Measurements from ENCODE around the gene CELA2A. TPM values are rescaled to one million over a fixed set of nuclear protein-coding genes. Genes with fewer than 3 reads are reported as not detected.
"Not testable (repeated sequence)": the region's sequence is repeated elsewhere in the genome, so short reads cannot be mapped to it uniquely, and the experiment has no call there.

CELA2A gene
- total RNA-seq, 2 experiments from 2014 or later = not detected

GRCh38 chr1:15426492-15427279 is 29.8 kb upstream of the CELA2A start:
- H4K20me1 ChIP-seq (ENCODE audit: insufficient read depth, low read length) = no peaks in the 10 kb centered on the region
- no peak overlapping the region for H3K4me3 ChIP-seq (ENCODE audit: low read depth, low read length, poor library complexity, severe bottlenecking)
- DNase-seq (ENCODE audit: low spot score) = no peak
- no TSS peak for BruUV-seq (replicated peaks)
- intact Hi-C loops (cut with micrococcal nuclease; ENCODE audit: unreplicated experiment) = no loop called here
- ChIA-PET CTCF (ENCODE audit: unreplicated experiment) (no interaction called here), POLR2A (no interaction called here)
- no peak overlapping the region for H2AFZ ChIP-seq (ENCODE audit: low read length)
- H3K4me1 ChIP-seq (ENCODE audit: insufficient read depth, low read length, poor library complexity, severe bottlenecking) = no peaks in the 10 kb centered on the region
- H3K27ac ChIP-seq (ENCODE audit: low read depth, low read length, poor library complexity, severe bottlenecking) = no peak overlapping the region
- TF ChIP-seq, protein P1, sequence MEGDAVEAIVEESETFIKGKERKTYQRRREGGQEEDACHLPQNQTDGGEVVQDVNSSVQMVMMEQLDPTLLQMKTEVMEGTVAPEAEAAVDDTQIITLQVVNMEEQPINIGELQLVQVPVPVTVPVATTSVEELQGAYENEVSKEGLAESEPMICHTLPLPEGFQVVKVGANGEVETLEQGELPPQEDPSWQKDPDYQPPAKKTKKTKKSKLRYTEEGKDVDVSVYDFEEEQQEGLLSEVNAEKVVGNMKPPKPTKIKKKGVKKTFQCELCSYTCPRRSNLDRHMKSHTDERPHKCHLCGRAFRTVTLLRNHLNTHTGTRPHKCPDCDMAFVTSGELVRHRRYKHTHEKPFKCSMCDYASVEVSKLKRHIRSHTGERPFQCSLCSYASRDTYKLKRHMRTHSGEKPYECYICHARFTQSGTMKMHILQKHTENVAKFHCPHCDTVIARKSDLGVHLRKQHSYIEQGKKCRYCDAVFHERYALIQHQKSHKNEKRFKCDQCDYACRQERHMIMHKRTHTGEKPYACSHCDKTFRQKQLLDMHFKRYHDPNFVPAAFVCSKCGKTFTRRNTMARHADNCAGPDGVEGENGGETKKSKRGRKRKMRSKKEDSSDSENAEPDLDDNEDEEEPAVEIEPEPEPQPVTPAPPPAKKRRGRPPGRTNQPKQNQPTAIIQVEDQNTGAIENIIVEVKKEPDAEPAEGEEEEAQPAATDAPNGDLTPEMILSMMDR (conservative IDR thresholded peaks at IDR 0.05; ENCODE audit: low read length) = no peak
- no peak for TF ChIP-seq EZH2phosphoT487 (IDR thresholded peaks at IDR 0.05; ENCODE audit: borderline replicate concordance, low read depth, low read length)
- no peaks in the 10 kb centered on the region for H3K9me2 ChIP-seq (ENCODE audit: insufficient read depth, low read length)
- H3K36me3 ChIP-seq (ENCODE audit: insufficient read depth, low read length) = peaks cover 10% of the 10 kb centered on the region; the same call in 1 of the 2 replicates
- no peaks in the 10 kb centered on the region for H3K9me3 ChIP-seq (ENCODE audit: low read length)
- H3K79me2 ChIP-seq (ENCODE audit: insufficient read depth, low read depth, low read length) = no peaks in the 10 kb centered on the region
- H3K4me2 ChIP-seq (ENCODE audit: low read length) = no peak overlapping the region

- Histone ChIP-seq H3K4me3 (ENCODE audit: low read depth, low read length, poor library complexity, severe bottlenecking) (no peak overlapping the region), H3K27ac (ENCODE audit: low read depth, low read length, poor library complexity, severe bottlenecking) (no peak overlapping the region), H2AFZ (ENCODE audit: low read length) (no peak overlapping the region), H3K36me3 (ENCODE audit: insufficient read depth, low read length) (peaks cover 10% of the 10 kb centered on the region; the same call in 1 of the 2 replicates), H3K9me2 (ENCODE audit: insufficient read depth, low read length) (no peaks in the 10 kb centered on the region), H4K20me1 (ENCODE audit: insufficient read depth, low read length) (no peaks in the 10 kb centered on the region), H3K4me2 (ENCODE audit: low read length) (no peak overlapping the region), H3K9me3 (ENCODE audit: low read length) (no peaks in the 10 kb centered on the region), H3K4me1 (ENCODE audit: insufficient read depth, low read length, poor library complexity, severe bottlenecking) (no peaks in the 10 kb centered on the region), H3K79me2 (ENCODE audit: insufficient read depth, low read depth, low read length) (no peaks in the 10 kb centered on the region)
- POLR2A ChIA-PET = no interaction called here
- no peak for DNase-seq (ENCODE audit: low spot score)
- no TSS peak for BruUV-seq (replicated peaks)
- intact Hi-C loops (cut with micrococcal nuclease; ENCODE audit: unreplicated experiment) = no loop called here
- TF ChIP-seq EZH2phosphoT487 (IDR thresholded peaks at IDR 0.05; ENCODE audit: borderline replicate concordance, low read depth, low read length) = no peak
- TF ChIP-seq, protein P1 (conservative IDR thresholded peaks at IDR 0.05; ENCODE audit: low read length) = no peak
- CTCF ChIA-PET (ENCODE audit: unreplicated experiment) = no interaction called here
These were observed 29.3 kb upstream of the CELA2A start for GRCh38 chr1:15427280-15427666.

- H3K36me3 ChIP-seq (ENCODE audit: insufficient read depth, low read length); H3K4me3 ChIP-seq (ENCODE audit: low read depth, low read length, poor library complexity, severe bottlenecking); H4K20me1 ChIP-seq (ENCODE audit: insufficient read depth, low read length); BruUV-seq (replicated peaks); H3K27ac ChIP-seq (ENCODE audit: low read depth, low read length, poor library complexity, severe bottlenecking); H3K4me2 ChIP-seq (ENCODE audit: low read length); H3K9me3 ChIP-seq (ENCODE audit: low read length); DNase-seq (ENCODE audit: low spot score); H3K79me2 ChIP-seq (ENCODE audit: insufficient read depth, low read depth, low read length); CTCF ChIA-PET (ENCODE audit: unreplicated experiment); H2AFZ ChIP-seq (ENCODE audit: low read length); H3K9me2 ChIP-seq (ENCODE audit: insufficient read depth, low read length); POLR2A ChIA-PET; H3K4me1 ChIP-seq (ENCODE audit: insufficient read depth, low read length, poor library complexity, severe bottlenecking); intact Hi-C loops (cut with micrococcal nuclease; ENCODE audit: unreplicated experiment): not testable (repeated sequence)
These were observed 28.3 kb upstream of the CELA2A start for GRCh38 chr1:15428252-15428651.
